Measurements from ENCODE around the gene GJB5. TPM values are rescaled to one million over a fixed set of nuclear protein-coding genes. Genes with fewer than 3 reads are reported as not detected.

Gene GJB5
- total RNA-seq, 4 donors from 2014 or later = not detected

DNA sequence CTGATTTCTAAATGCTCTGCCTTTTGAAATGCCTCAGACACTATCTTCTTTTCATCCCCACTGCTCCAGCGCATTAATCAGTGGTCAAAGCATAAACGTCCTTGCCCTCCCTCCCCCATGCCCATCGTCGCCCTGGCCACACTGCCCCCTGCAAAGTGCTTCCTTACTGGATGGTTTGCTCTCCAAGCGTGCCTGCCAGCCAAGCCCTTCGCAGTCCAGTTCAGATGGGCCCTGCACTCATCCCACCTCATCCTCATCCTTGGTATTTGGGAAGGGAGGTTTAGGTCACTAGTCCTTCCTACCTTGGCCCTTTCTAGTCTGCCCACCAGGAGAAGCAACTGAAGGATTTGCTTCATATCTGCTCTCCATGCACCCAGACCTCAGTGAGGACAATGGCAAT, 41.1 kb downstream of the GJB5 start:
- no peak for TF ChIP-seq POLR2A (IDR thresholded peaks at IDR 0.05; ENCODE audit: low read depth)
- TF ChIP-seq, protein P1, sequence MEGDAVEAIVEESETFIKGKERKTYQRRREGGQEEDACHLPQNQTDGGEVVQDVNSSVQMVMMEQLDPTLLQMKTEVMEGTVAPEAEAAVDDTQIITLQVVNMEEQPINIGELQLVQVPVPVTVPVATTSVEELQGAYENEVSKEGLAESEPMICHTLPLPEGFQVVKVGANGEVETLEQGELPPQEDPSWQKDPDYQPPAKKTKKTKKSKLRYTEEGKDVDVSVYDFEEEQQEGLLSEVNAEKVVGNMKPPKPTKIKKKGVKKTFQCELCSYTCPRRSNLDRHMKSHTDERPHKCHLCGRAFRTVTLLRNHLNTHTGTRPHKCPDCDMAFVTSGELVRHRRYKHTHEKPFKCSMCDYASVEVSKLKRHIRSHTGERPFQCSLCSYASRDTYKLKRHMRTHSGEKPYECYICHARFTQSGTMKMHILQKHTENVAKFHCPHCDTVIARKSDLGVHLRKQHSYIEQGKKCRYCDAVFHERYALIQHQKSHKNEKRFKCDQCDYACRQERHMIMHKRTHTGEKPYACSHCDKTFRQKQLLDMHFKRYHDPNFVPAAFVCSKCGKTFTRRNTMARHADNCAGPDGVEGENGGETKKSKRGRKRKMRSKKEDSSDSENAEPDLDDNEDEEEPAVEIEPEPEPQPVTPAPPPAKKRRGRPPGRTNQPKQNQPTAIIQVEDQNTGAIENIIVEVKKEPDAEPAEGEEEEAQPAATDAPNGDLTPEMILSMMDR (IDR thresholded peaks at IDR 0.05) = no peak
- TF ChIP-seq POLR2AphosphoS5 (IDR thresholded peaks at IDR 0.05) = no peak
- no peak for TF ChIP-seq EP300 (IDR thresholded peaks at IDR 0.05)
- H3K27ac ChIP-seq (replicated peaks in 1 of 4) = peak overlapping the region in 1 of 4 donors; percentile 3
- peaks cover 0 to 40% (median 27%) of the 10 kb centered on the region in 4 donors for H3K36me3 ChIP-seq
- peak; percentile 80 for DNase-seq (ENCODE audit: extremely low spot score)
- no peaks in the 10 kb centered on the region for H3K9me3 ChIP-seq
- peaks cover 0 to 41% (median 4%) of the 10 kb centered on the region in 4 donors for H3K27me3 ChIP-seq
- H3K4me3 ChIP-seq = peak overlapping the region; percentile 44 to 57 (median 47)
- intact Hi-C loops (cut with DNase I) = no loop called here
- H3K4me1 ChIP-seq = peaks cover 4 to 13% (median 10%) of the 10 kb centered on the region in 4 donors
- WGBS = 76% methylated on average over 6 of the region's 6 CpGs

GRCh38 chr1:34796990-34797389, 42.1 kb downstream of the GJB5 start:
- 77% methylated on average over 6 of the region's 6 CpGs for WGBS
- H3K4me3 ChIP-seq = peak overlapping the region; percentile 16 to 57 (median 45)
- no peak for TF ChIP-seq POLR2AphosphoS5 (IDR thresholded peaks at IDR 0.05)
- TF ChIP-seq, protein P1 (IDR thresholded peaks at IDR 0.05) = no peak
- no peak for TF ChIP-seq POLR2A (IDR thresholded peaks at IDR 0.05; ENCODE audit: low read depth)
- intact Hi-C loops (cut with DNase I) = no loop called here
- H3K27me3 ChIP-seq = peaks cover 0 to 33% (median 4%) of the 10 kb centered on the region in 4 donors
- peaks cover 0 to 40% (median 27%) of the 10 kb centered on the region in 4 donors for H3K36me3 ChIP-seq
- H3K4me1 ChIP-seq = peaks cover 4 to 13% (median 10%) of the 10 kb centered on the region in 4 donors
- H3K9me3 ChIP-seq = no peaks in the 10 kb centered on the region
- no peak for DNase-seq (ENCODE audit: extremely low spot score)
- H3K27ac ChIP-seq (replicated peaks in 1 of 4) = peak overlapping the region in 1 of 4 donors; percentile 30

GRCh38 chr1:34800214-34800613, 45.4 kb downstream of the GJB5 start:
- Histone ChIP-seq H3K9me3 (peaks cover 0 to 9% (median 0%) of the 10 kb centered on the region in 4 donors), H3K27ac (replicated peaks in 1 of 4) (no peak overlapping the region), H3K36me3 (peaks cover 0 to 26% (median 15%) of the 10 kb centered on the region in 4 donors), H3K4me3 (no peak overlapping the region), H3K27me3 (peaks cover 0 to 2% (median 0%) of the 10 kb centered on the region in 4 donors), H3K4me1 (no peaks in the 10 kb centered on the region)
- no peak for DNase-seq (ENCODE audit: extremely low spot score)
- WGBS = 77% methylated on average over 6 of the region's 6 CpGs
- intact Hi-C loops (cut with DNase I) = no loop called here
- no peak for TF ChIP-seq EP300 (IDR thresholded peaks at IDR 0.05)
- no peak for TF ChIP-seq POLR2AphosphoS5 (IDR thresholded peaks at IDR 0.05)
- TF ChIP-seq POLR2A (IDR thresholded peaks at IDR 0.05; ENCODE audit: low read depth) = no peak
- TF ChIP-seq, protein P1 (IDR thresholded peaks at IDR 0.05) = no peak

DNA sequence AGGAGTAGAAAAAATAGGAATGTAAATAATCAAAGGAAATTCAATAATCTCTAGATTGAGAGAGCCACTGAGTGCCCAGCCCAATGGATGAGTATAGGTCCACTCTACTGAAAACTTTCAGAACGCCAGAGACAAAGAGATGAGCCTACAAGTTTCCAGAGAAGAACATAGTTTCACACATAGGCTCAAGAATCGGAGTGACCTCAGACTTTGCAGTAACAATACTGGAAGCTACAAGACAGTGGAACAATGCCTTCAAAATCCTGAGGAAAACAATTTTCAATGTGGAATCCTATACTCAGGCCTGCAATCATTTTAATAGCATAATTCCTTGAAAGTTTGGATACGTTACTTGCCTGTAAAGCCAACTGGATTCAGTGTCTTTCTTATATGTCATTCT, 48.9 kb downstream of the GJB5 start:
- DNase-seq (ENCODE audit: extremely low spot score) = peak; percentile 24
- WGBS = 99% methylated on average over 3 of the region's 3 CpGs
- Histone ChIP-seq H3K27me3 (no peaks in the 10 kb centered on the region), H3K36me3 (no peaks in the 10 kb centered on the region), H3K27ac (replicated peaks in 1 of 4) (no peak overlapping the region), H3K4me3 (no peak overlapping the region), H3K4me1 (no peaks in the 10 kb centered on the region), H3K9me3 (peaks cover 0 to 9% (median 0%) of the 10 kb centered on the region in 4 donors)
- TF ChIP-seq EP300 (IDR thresholded peaks at IDR 0.05) (no peak), POLR2AphosphoS5 (IDR thresholded peaks at IDR 0.05) (no peak), POLR2A (IDR thresholded peaks at IDR 0.05; ENCODE audit: low read depth) (no peak)
- TF ChIP-seq, protein P1 (IDR thresholded peaks at IDR 0.05) = no peak
- intact Hi-C loops (cut with DNase I) = no loop called here

DNA sequence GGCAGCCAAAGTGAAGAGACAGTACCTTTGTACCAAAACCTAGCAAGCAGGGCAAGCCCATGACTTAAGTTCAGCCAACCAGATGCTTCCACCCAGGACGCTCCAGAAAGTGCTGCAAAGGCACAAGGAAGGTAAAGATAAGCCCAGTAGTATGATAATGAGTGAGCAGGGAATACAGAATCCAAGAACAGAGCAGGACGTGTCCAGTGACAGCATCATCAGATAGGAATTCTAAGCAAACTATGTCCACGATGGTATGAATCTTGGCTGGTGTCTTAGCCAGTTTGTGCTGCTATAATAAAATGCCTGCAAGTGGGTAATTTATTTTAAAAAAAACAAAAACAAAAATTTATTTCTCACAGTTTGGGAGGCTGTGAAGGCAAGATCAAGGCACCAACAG, 51.5 kb downstream of the GJB5 start:
- TF ChIP-seq POLR2AphosphoS5 (IDR thresholded peaks at IDR 0.05) (no peak), POLR2A (IDR thresholded peaks at IDR 0.05; ENCODE audit: low read depth) (no peak)
- TF ChIP-seq, protein P1 (IDR thresholded peaks at IDR 0.05) = no peak
- no peaks in the 10 kb centered on the region for H3K36me3 ChIP-seq
- 61% methylated on average over 3 of the region's 3 CpGs for WGBS
- intact Hi-C loops (cut with DNase I) = no loop called here
- DNase-seq (ENCODE audit: extremely low spot score) = peak; percentile 50
- no peaks in the 10 kb centered on the region for H3K4me1 ChIP-seq
- no peaks in the 10 kb centered on the region for H3K27me3 ChIP-seq
- no peak overlapping the region for H3K4me3 ChIP-seq
- no peak overlapping the region for H3K27ac ChIP-seq (replicated peaks in 1 of 4)
- peaks cover 0 to 9% (median 0%) of the 10 kb centered on the region in 4 donors for H3K9me3 ChIP-seq

Data from esophagus muscularis mucosa (tissue), 4 donors.